ENCODE results near the gene SLC15A3.
"Not testable (repeated sequence)": the region's sequence is repeated elsewhere in the genome, so short reads cannot be mapped to it uniquely, and the experiment has no call there.

Gene SLC15A3

GRCh38 chr11:60912223-60912850 is 39.6 kb downstream of the SLC15A3 start:
- peak; percentile 66 for DNase-seq

- DNase-seq = no peak
Observed at GRCh38 chr11:60910711-60911380, 41.1 kb downstream of the SLC15A3 start.

- no peak for DNase-seq
Observed at GRCh38 chr11:60910281-60910687, 41.7 kb downstream of the SLC15A3 start.

- DNase-seq = not testable (repeated sequence)
Observed at GRCh38 chr11:60909680-60910280, 42.2 kb downstream of the SLC15A3 start.

GRCh38 chr11:60908803-60909202 is 43.2 kb downstream of the SLC15A3 start:
- DNase-seq = no peak

GRCh38 chr11:60906132-60906972 is 45.6 kb downstream of the SLC15A3 start, which contains the start of gene PRPF19:
Gene PRPF19 (minus strand): TSS chr11:60906585. CDS start chr11:60906382, 203 bp downstream.
- peak; percentile 95 for DNase-seq

- peak; percentile 22 for DNase-seq
Observed at GRCh38 chr11:60905551-60906113, 46.3 kb downstream of the SLC15A3 start.

- peak; percentile 69 for DNase-seq
Observed at GRCh38 chr11:60905047-60905446, 46.9 kb downstream of the SLC15A3 start.

- DNase-seq = no peak
Observed at GRCh38 chr11:60902625-60903024, 49.4 kb downstream of the SLC15A3 start.

- DNase-seq = no peak
Observed at GRCh38 chr11:60900673-60901404, 51.1 kb downstream of the SLC15A3 start.

GRCh38 chr11:60899977-60900376 is 52.0 kb downstream of the SLC15A3 start:
- DNase-seq = no peak

GRCh38 chr11:60899046-60899936 is 52.7 kb downstream of the SLC15A3 start:
- peak; percentile 47 for DNase-seq

- DNase-seq = no peak
Observed at GRCh38 chr11:60897496-60897895, 54.5 kb downstream of the SLC15A3 start.

- DNase-seq = no peak
Observed at GRCh38 chr11:60895687-60896086, 56.3 kb downstream of the SLC15A3 start.

- no peak for DNase-seq
Observed at GRCh38 chr11:60891103-60891741, 60.8 kb downstream of the SLC15A3 start.

- no peak for DNase-seq
Observed at GRCh38 chr11:60890696-60891095, 61.3 kb downstream of the SLC15A3 start.

- DNase-seq = no peak
Observed at GRCh38 chr11:60889869-60890311, 62.1 kb downstream of the SLC15A3 start.

GRCh38 chr11:60887556-60887955 is 64.4 kb downstream of the SLC15A3 start:
- peak; percentile 73 for DNase-seq
